ENCODE data around the gene CTNNA2.

DNA sequence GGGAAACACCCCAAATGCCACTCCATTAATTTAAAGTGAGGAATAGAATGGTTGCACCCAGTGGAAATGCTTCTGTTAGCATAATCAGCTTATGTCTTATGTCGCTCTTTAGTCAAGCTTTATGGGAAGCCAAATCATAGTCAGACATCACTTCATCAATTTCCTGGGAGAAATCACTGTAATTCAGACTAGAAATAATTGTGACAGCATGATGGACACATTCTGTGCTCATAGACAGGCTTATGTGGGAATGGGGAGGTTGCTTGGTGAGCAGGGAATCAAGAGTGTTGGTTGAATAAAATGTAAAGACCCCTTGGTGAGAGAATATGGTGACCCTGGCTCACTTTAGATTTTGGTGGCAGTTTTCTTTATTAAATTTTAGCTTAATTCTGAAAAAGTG lies 174.0 kb downstream of the CTNNA2 start:
- TF ChIP-seq EZH2 (IDR thresholded peaks at IDR 0.05; ENCODE audit: borderline replicate concordance, low read depth, low read length, severe bottlenecking): no peak
- no peak for TF ChIP-seq CTCF (IDR thresholded peaks at IDR 0.05; ENCODE audit: borderline replicate concordance, extremely low read depth, low read length, poor library complexity, severe bottlenecking)
